Tibial artery (tissue), 4 donors: ENCODE measurements around the gene KSR1.
"Not testable (repeated sequence)": the region's sequence is repeated elsewhere in the genome, so short reads cannot be mapped to it uniquely, and the experiment has no call there.

Experiments used
- DNase-seq, 2 donors: peaks; one replicate each; pipeline ENCODE4 v3.0.0-alpha.2; 2019
- H3K27ac ChIP-seq, 2 donors: fragments of 200-600 bp; sonication (generic) in 1 of 2; 1 replicate in 1 of 2; 2 replicates in 1 of 2; pipeline ENCODE4 v1.5.1; 2018 to 2019; ENCODE audit warnings: mild to moderate bottlenecking in 1 of 2
- H3K27me3 ChIP-seq, 2 donors: fragments of 200-600 bp; sonication (generic) in 1 of 2; one replicate each; pipeline versions ENCODE4 v1.5.1 to v1.6.0; 2016 to 2019
- H3K36me3 ChIP-seq, 3 donors: fragments of 200-600 bp; sonication (generic) in 2 of 3; one replicate each; pipeline ENCODE4 v1.5.1; 2016 to 2019; ENCODE audit warnings: mild to moderate bottlenecking in 2 of 3
- H3K4me1 ChIP-seq, 4 donors: fragments of 200-600 bp; sonication (generic) in 2 of 4; 1 replicate in 3 of 4; 2 replicates in 1 of 4; pipeline ENCODE4 v1.5.1; 2016 to 2019
- H3K4me3 ChIP-seq, 2 donors: fragments of 200-600 bp; sonication (generic) in 1 of 2; 1 replicate in 1 of 2; 2 replicates in 1 of 2; pipeline ENCODE4 v1.5.1; 2018 to 2019; ENCODE audit warnings: mild to moderate bottlenecking in 2 of 2
- H3K9me3 ChIP-seq, 3 donors: fragments of 200-600 bp; sonication (generic) in 1 of 3; one replicate each; pipeline ENCODE4 v1.5.1; 2016 to 2019
- intact Hi-C: fragments of 100-400 bp; cut with DNase I; formaldehyde crosslinking; loops from one replicate; pipeline ENCODE4 v1.15.0; 2023; ENCODE audit warnings: low total_unique reads
- TF ChIP-seq, protein P1 (sequence below), 2 experiments: fragments of 200-600 bp in 1 of 2; fragments of 450-650 bp in 1 of 2; IDR thresholded peaks; one replicate each; pipeline ENCODE4 v1.5.1; 2017 to 2019; ENCODE audit warnings: antibody characterized with exemption in 2 of 2, mild to moderate bottlenecking in 1 of 2, moderate library complexity in 1 of 2

The KSR1 gene

DNA sequence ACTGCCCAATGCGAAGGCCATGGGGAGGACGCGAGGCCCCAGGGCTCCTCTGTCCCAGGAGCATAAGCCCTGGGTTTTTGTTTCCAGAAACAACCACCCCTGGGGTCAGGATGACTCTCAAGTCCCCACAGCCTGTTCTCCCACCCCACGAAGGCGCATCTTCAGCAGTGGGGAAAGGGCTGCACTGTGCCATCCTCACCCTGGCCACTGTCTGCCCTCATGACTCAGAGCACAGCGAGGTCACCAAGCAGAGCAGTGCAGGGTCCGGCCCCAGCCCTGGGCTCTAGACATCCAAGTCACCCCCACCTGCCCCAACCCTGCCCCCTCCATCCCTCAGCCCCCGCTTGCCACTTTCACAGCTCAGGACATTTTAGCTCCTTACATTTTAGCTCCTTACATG is 22.7 kb upstream of the KSR1 start:
- Histone ChIP-seq H3K27ac (no peak overlapping the region), H3K36me3 (no peaks in the 10 kb centered on the region), H3K4me3 (no peak overlapping the region), H3K27me3 (no peaks in the 10 kb centered on the region), H3K9me3 (no peaks in the 10 kb centered on the region), H3K4me1 (no peaks in the 10 kb centered on the region)
- intact Hi-C loops, result loop anchor here (10.0 kb wide), 2 partner anchors 49 to 199 kb away; no protein-coding TSS in a partner anchor
- no peak for DNase-seq
- TF ChIP-seq, protein P1, sequence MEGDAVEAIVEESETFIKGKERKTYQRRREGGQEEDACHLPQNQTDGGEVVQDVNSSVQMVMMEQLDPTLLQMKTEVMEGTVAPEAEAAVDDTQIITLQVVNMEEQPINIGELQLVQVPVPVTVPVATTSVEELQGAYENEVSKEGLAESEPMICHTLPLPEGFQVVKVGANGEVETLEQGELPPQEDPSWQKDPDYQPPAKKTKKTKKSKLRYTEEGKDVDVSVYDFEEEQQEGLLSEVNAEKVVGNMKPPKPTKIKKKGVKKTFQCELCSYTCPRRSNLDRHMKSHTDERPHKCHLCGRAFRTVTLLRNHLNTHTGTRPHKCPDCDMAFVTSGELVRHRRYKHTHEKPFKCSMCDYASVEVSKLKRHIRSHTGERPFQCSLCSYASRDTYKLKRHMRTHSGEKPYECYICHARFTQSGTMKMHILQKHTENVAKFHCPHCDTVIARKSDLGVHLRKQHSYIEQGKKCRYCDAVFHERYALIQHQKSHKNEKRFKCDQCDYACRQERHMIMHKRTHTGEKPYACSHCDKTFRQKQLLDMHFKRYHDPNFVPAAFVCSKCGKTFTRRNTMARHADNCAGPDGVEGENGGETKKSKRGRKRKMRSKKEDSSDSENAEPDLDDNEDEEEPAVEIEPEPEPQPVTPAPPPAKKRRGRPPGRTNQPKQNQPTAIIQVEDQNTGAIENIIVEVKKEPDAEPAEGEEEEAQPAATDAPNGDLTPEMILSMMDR (IDR thresholded peaks at IDR 0.05), result no peak

DNA sequence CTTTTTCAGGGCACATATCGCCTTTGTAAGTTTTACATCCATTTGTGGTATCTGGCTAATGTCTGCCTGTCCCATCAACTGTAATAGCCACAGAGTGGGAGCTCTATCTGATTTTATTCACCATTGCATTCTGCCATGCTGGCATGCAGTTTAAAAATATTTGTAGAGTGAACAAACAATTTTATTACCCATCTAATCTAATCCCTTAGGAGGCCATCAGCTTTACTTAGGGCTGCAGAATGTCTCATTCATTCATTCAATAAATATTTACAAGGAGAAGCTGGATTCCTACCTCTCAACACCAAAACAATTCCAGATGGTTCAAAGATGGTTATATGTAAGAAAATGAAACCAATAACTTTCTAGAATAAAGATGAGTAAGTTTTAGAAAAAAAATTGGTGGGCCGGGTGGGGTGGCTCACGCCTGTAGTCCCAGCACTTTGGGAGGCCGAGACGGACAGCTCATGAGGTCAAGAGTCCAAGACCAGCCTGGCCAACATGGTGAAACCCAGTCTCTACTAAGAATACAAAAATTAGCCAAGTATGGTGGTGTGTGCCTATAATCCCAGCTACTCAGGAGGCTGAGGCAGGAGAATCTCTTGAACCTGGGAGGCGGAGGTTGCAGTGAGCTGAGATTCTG is 20.7 kb upstream of the KSR1 start:
- intact Hi-C loops, result loop anchor here (10.0 kb wide), 2 partner anchors 51 to 201 kb away; no protein-coding TSS in a partner anchor
- not testable (repeated sequence) for DNase-seq

DNA sequence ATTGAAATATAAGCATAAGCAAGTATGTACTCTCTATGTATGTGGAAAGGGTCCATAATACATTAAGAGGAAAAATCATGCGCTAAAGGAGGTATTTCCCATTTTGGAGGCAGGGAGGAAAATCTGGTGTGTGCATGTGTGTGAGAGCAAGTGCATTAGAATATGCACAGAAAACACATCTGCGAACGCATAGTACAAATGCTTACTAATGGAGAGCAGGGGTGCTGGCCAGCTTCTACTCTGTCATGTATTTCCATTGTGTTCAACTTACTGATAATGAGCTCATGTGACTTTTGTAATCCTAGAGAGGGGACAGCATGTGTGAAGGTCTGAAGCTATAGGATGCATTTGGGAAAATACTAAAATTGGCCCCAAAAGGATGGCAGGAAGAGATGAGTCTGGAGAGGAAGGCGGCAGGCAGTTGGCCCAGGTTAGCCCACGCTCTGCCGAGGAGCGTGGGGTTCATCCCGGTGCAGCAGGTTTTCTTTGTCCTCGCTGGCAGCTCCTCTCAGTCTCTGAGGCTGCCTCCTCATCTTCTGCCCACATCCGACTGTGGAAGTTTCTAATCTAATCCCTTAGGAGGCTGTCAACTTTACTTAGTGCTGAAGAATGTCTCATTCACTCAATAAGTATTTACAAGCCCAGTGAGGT is 17.8 kb upstream of the KSR1 start:
- no peaks in the 10 kb centered on the region for H3K4me1 ChIP-seq
- no peak for DNase-seq
- peaks cover 0 to 1% of the 10 kb centered on the region in 2 donors for H3K27me3 ChIP-seq
- no peaks in the 10 kb centered on the region for H3K9me3 ChIP-seq
- TF ChIP-seq, protein P1 (IDR thresholded peaks at IDR 0.05), result no peak
- H3K4me3 ChIP-seq, result no peak overlapping the region
- intact Hi-C loops, result loop anchor here (10.0 kb wide), 2 partner anchors 54 to 204 kb away; no protein-coding TSS in a partner anchor
- H3K36me3 ChIP-seq, result no peaks in the 10 kb centered on the region
- H3K27ac ChIP-seq, result no peak overlapping the region

More for the DNA sequence above, 20.7 kb upstream of the KSR1 start:
- H3K27ac ChIP-seq, H3K4me3 ChIP-seq, H3K36me3 ChIP-seq, H3K4me1 ChIP-seq, H3K27me3 ChIP-seq, H3K9me3 ChIP-seq: not testable (repeated sequence)

DNA sequence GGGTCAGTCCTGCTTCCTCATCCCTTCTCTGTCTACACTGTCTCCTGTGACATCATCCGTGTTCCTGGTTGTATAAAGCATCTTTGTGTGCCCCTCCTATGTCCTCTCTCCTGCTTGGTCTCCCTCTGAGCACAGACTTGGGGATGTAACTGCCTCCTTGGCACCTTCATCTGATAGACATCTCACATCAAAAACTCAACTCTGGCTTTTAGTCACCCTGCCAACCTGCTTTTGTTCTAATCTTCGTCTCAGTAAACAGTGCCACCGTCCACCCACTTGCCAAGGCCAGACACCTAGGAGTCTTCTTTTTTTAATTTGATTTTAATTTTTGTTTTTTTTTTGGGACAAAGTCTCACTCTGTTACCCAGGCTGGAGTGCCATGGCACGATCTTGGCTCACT is 16.9 kb upstream of the KSR1 start:
- intact Hi-C loops, result loop anchor here (10.0 kb wide), 2 partner anchors 55 to 205 kb away; no protein-coding TSS in a partner anchor
- TF ChIP-seq, protein P1 (IDR thresholded peaks at IDR 0.05), result no peak
- H3K36me3 ChIP-seq, result no peaks in the 10 kb centered on the region
- no peak for DNase-seq
- H3K4me1 ChIP-seq, result no peaks in the 10 kb centered on the region
- no peak overlapping the region for H3K27ac ChIP-seq
- peaks cover 0 to 7% of the 10 kb centered on the region in 2 donors for H3K27me3 ChIP-seq
- no peak overlapping the region for H3K4me3 ChIP-seq
- no peaks in the 10 kb centered on the region for H3K9me3 ChIP-seq

DNA sequence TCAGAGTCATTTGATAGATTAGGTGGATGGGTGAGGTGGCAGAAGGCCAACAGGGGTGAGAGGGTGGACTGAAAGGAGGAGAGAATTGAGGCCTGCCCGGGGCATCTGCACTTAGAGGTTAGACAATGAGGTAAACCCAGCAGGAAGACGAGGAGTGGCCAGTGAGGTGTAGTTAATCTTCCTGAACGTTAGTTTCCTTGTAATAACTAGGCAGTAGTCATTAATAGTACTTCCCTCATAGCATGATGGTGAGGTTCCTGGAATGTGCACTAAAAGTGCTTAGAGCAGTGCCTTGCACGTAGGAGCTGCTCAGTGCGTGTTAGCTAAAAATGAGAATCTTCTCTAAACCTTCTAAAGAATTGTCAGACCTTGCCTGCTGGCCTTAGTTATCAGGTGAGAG is 13.5 kb upstream of the KSR1 start:
- H3K36me3 ChIP-seq, result no peaks in the 10 kb centered on the region
- H3K4me3 ChIP-seq, result no peak overlapping the region
- no peak overlapping the region for H3K27ac ChIP-seq
- no peak for DNase-seq
- no peaks in the 10 kb centered on the region for H3K4me1 ChIP-seq
- intact Hi-C loops, result no loop called here
- TF ChIP-seq, protein P1 (IDR thresholded peaks at IDR 0.05), result no peak
- H3K9me3 ChIP-seq, result no peaks in the 10 kb centered on the region
- peaks cover 0 to 7% of the 10 kb centered on the region in 2 donors for H3K27me3 ChIP-seq

DNA sequence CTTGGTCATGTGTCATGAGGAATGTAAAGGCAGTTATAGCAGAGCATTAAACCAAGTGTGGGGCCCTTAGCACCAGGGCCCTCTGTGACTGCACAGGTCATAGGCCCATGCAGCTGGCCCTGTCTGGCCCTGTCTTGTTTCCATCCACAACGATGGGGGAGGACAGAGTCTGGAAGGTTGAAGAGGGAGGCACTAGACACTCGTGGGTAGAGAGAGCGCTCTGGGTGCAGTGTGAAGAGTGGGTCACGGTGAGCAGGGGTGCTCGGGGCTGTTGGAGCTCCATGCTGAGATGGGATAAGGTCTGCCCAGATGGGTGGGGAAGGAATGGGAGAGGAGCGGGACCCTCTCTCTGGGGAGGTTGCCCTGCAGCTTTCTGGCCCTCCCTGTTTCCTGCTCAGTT is 12.8 kb upstream of the KSR1 start:
- Histone ChIP-seq H3K27me3 (peaks cover 0 to 7% of the 10 kb centered on the region in 2 donors), H3K9me3 (no peaks in the 10 kb centered on the region), H3K27ac (no peak overlapping the region), H3K36me3 (no peaks in the 10 kb centered on the region), H3K4me3 (no peak overlapping the region), H3K4me1 (no peaks in the 10 kb centered on the region)
- TF ChIP-seq, protein P1 (IDR thresholded peaks at IDR 0.05), result no peak
- intact Hi-C loops, result no loop called here
- DNase-seq, result no peak
